HCT116 (cell line): ENCODE results near the gene MCOLN1. TPM values are rescaled to one million over a fixed set of nuclear protein-coding genes. Genes with fewer than 3 reads are reported as not detected.
"Not testable (repeated sequence)": the region's sequence is repeated elsewhere in the genome, so short reads cannot be mapped to it uniquely, and the experiment has no call there.

Source experiments
- ATAC-seq: fragments of 200-7000 bp; cut with Tn5 transposase; 2 replicates; pipeline ENCODE4 v1.9.1; 2020; ENCODE audit warnings: mild to moderate bottlenecking, moderate library complexity
- BruUV-seq: library from RNA; stranded (reverse); fragments of 400-500 nt; replicated peaks from 2 replicates; lab custom pipeline; 2021; lab: Mats Ljungman, UMichigan
- CTCF ChIA-PET: fragments of 300-600 bp; sonication (Branson Sonifier 250); formaldehyde crosslinking; loops from one replicate; lab custom pipeline; 2021; ENCODE audit warnings: antibody characterized with exemption; lab: Charles Lee
- POLR2A ChIA-PET: fragments of 300-600, 350-600 bp; sonication (Branson Sonifier 250); formaldehyde crosslinking; loops from one replicate; lab custom pipeline; 2021; ENCODE audit warnings: antibody characterized with exemption; lab: Charles Lee
- RAD21 ChIA-PET, 2 experiments: fragments of 300-600 bp; sonication (Branson Sonifier 250); formaldehyde crosslinking; loops; one replicate each; lab custom pipeline; 2023; ENCODE audit warnings: low total read pairs in 2 of 2; ENCODE audit not compliant: uncharacterized antibody in 2 of 2, unreplicated experiment in 2 of 2, low non-redundant PET in 1 of 2; lab: Charles Lee
- DNase-seq: peaks from one replicate; pipeline ENCODE4 v3.0.0-alpha.2; 2010; ENCODE audit warnings: low read depth, low spot score
- H2AFZ ChIP-seq: fragments of 200-600 bp; shearing (Covaris generic), sonication (generic); 2 replicates; pipeline ENCODE4 v1.6.1; 2017; ENCODE audit warnings: low read depth, mixed run types, mixed read lengths, antibody characterized with exemption, low read length; ENCODE audit not compliant: poor library complexity, severe bottlenecking
- H3K27ac ChIP-seq: 2 replicates; pipeline ENCODE4 v1.5.1; 2012; ENCODE audit warnings: low read depth, low read length
- H3K27me3 ChIP-seq: fragments of 200-600 bp; sonication (generic); 2 replicates; pipeline ENCODE4 v1.6.1; 2016; ENCODE audit warnings: mixed run types, low read length, mixed read lengths; ENCODE audit not compliant: insufficient read depth
- H3K36me3 ChIP-seq, 2 experiments: fragments of 200-500 bp in 1 of 2; fragments of 200-600 bp in 1 of 2; sonication (Bioruptor generic) in 1 of 2; sonication (generic) in 1 of 2; 2 replicates each; pipeline versions ENCODE4 v1.5.1 to v1.6.1; 2014 to 2016; ENCODE audit warnings: low read length in 2 of 2, inconsistent platforms in 1 of 2, mixed read lengths in 1 of 2, mixed run types in 1 of 2; ENCODE audit not compliant: insufficient read depth in 2 of 2, control insufficient read depth in 1 of 2
- H3K4me1 ChIP-seq, 2 experiments: fragments of 200-600 bp in 1 of 2; sonication (generic) in 1 of 2; 2 replicates each; pipeline versions ENCODE4 v1.5.1 to v1.6.1; 2012 to 2017; ENCODE audit warnings: low read length in 2 of 2, inconsistent platforms in 1 of 2, mild to moderate bottlenecking in 1 of 2, mixed read lengths in 1 of 2, mixed run types in 1 of 2, moderate library complexity in 1 of 2; ENCODE audit not compliant: insufficient read depth in 2 of 2, control insufficient read depth in 1 of 2
- H3K4me2 ChIP-seq: fragments of 200-600 bp; sonication (generic); 2 replicates; pipeline ENCODE4 v1.6.1; 2017; ENCODE audit warnings: mixed run types, low read length, mixed read lengths
- H3K4me3 ChIP-seq, 2 experiments: fragments of 200-600 bp in 1 of 2; sonication (generic) in 1 of 2; replicated peaks in 1 of 2; 2 replicates each; pipeline ENCODE4 v1.5.1; 2011 to 2016; ENCODE audit warnings: low read length in 2 of 2, control low read depth in 1 of 2, low read depth in 1 of 2, mild to moderate bottlenecking in 1 of 2, mixed read lengths in 1 of 2, mixed run types in 1 of 2
- H3K79me2 ChIP-seq: fragments of 200-600 bp; sonication (generic); 2 replicates; pipeline ENCODE4 v1.6.1; 2017; ENCODE audit warnings: mild to moderate bottlenecking, mixed run types, low read length, moderate library complexity, mixed read lengths; ENCODE audit not compliant: insufficient read depth
- H3K9ac ChIP-seq: fragments of 200-600 bp; sonication (generic); 2 replicates; pipeline ENCODE4 v1.6.1; 2016; ENCODE audit warnings: low read length, mixed read lengths
- H3K9me2 ChIP-seq: fragments of 200-600 bp; sonication (generic), shearing (Covaris generic); 2 replicates; pipeline ENCODE4 v1.6.1; 2017; ENCODE audit warnings: mixed run types, mild to moderate bottlenecking, moderate library complexity; ENCODE audit not compliant: insufficient read depth
- H3K9me3 ChIP-seq, 2 experiments: fragments of 200-500 bp in 1 of 2; fragments of 200-600 bp in 1 of 2; sonication (Bioruptor generic) in 1 of 2; sonication (generic) in 1 of 2; 2 replicates each; pipeline ENCODE4 v1.6.1; 2014 to 2017; ENCODE audit warnings: low read length in 2 of 2, mixed read lengths in 2 of 2, inconsistent platforms in 1 of 2, low read depth in 1 of 2, mild to moderate bottlenecking in 1 of 2, mixed run types in 1 of 2, moderate library complexity in 1 of 2; ENCODE audit not compliant: control insufficient read depth in 1 of 2, insufficient read depth in 1 of 2
- H4K20me1 ChIP-seq: fragments of 200-600 bp; sonication (generic), shearing (Covaris generic); 2 replicates; pipeline ENCODE4 v1.6.1; 2017; ENCODE audit warnings: mixed run types, mild to moderate bottlenecking, moderate library complexity; ENCODE audit not compliant: insufficient read depth
- CBX3 ChIP-seq: IDR thresholded peaks from 2 replicates; pipeline ENCODE4 v1.6.1; 2012; ENCODE audit warnings: low read depth
- CTCF ChIP-seq, 3 experiments: fragments of 200-600 bp in 1 of 3; sonication (generic) in 1 of 3; IDR thresholded peaks in 2 of 3; conservative IDR thresholded peaks in 1 of 3; 2 replicates each; pipeline ENCODE4 v1.5.1; 2012 to 2017; ENCODE audit warnings: low read depth in 2 of 3, low read length in 2 of 3, antibody characterized with exemption in 1 of 3, borderline replicate concordance in 1 of 3, control low read depth in 1 of 3, mild to moderate bottlenecking in 1 of 3, mixed read lengths in 1 of 3, mixed run types in 1 of 3, moderate library complexity in 1 of 3; ENCODE audit not compliant: insufficient read depth in 1 of 3
- RAD21 ChIP-seq: IDR thresholded peaks from 2 replicates; pipeline ENCODE4 v1.6.1; 2012; ENCODE audit warnings: low read depth, mild to moderate bottlenecking
- SIN3A ChIP-seq: IDR thresholded peaks from 2 replicates; pipeline ENCODE4 v1.6.1; 2012; ENCODE audit warnings: low read depth
- SRF ChIP-seq: IDR thresholded peaks from 2 replicates; pipeline ENCODE4 v1.6.1; 2012; ENCODE audit warnings: low read depth
- TCF7L2 ChIP-seq: IDR thresholded peaks from 2 replicates; pipeline ENCODE4 v1.7.0; 2011; ENCODE audit warnings: borderline replicate concordance, inconsistent platforms; ENCODE audit not compliant: insufficient read depth, insufficient read length; ENCODE audit errors: extremely low read depth
- YY1 ChIP-seq: IDR thresholded peaks from 2 replicates; pipeline ENCODE4 v1.6.1; 2011; ENCODE audit warnings: low read length, low read depth, moderate library complexity, mild to moderate bottlenecking; ENCODE audit not compliant: insufficient replicate concordance; ENCODE audit errors: extremely low read depth
- ZFX ChIP-seq: fragments of 450-650 bp; IDR thresholded peaks from 2 replicates; pipeline ENCODE4 v1.6.1; 2017
- ZNF274 ChIP-seq: fragments of 200-500 bp; sonication (Bioruptor generic); IDR thresholded peaks from 2 replicates; pipeline ENCODE4 v1.6.1; 2014; ENCODE audit warnings: mild to moderate bottlenecking, low read depth, low read length, inconsistent platforms
- intact Hi-C: fragments of 100-400 bp; cut with micrococcal nuclease; formaldehyde crosslinking; loops from 2 replicates; pipeline ENCODE4 v1.10.0; 2022
- total RNA-seq: library from RNA; stranded (reverse); gene quantifications from one replicate; pipeline ENCODE4 v1.2.1, GENCODE V29; 2021; ENCODE audit not compliant: unreplicated experiment
- TF ChIP-seq, protein P1 (sequence below): IDR thresholded peaks from 2 replicates; pipeline ENCODE4 v1.6.1; 2012

MCOLN1 gene
- total RNA-seq, 1 experiment from 2014 or later, result 19.1 TPM

DNA sequence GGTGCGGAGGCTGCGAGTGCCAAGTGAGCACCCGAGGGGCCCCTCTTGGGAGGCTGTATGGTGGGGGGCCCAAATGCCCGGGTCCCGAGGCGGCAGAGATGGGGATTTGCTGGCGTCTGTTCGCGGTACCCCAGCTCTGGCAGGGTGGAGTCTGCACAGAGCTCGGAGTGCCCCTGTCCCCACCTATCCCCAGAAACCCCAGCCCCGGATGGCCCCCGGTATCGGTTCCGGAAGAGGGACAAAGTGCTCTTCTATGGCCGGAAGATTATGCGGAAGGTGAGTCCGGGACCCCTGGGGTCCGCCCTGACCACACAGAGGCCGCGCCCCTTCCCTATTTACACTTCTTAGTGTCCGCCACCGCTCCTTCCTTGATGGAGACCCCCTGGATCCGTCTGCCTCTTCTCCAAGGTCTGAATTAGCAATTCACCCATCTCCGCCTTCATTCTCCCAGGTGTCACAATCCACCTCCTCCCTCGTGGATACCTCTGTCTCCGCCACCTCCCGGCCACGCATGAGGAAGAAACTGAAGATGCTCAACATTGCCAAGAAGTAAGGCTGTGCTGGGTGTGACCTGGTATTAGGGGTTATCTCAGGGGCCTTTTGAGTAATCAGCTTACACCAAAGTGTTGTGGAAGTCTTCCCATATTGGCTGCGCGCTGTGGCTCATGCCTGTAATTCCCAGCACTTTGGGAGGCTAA, 13.7 kb downstream of the MCOLN1 start:
- intact Hi-C loops, result loop anchor here (2.0 kb wide), 1 partner anchor 29 kb away; no protein-coding TSS in a partner anchor

DNA sequence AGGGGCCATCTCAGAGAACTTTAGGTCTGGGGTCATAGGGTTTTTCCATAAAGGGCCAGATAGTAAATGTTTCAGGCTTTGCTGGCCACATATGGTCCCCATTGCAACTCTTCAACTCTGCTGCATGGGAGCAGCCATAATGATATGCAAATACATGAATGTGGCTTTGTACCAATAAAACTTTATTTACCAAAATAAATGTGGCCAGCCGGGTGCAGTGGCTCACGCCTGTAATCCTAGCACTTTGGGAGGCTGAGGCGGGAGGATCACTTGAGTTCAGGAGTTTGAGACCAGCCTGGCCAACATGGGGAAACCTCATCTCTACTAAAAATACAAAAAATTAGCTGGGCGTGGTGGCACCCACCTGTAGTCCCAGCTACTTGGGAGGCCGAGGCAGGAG, 16.6 kb downstream of the MCOLN1 start:
- Histone ChIP-seq H3K4me1 (peaks cover 0 to 27% of the 10 kb centered on the region in 2 experiments; a peak in 2 of 4 replicates), H3K36me3 (peaks cover 10 to 32% of the 10 kb centered on the region in 2 experiments)
- CTCF ChIA-PET, H4K20me1 ChIP-seq, H3K27me3 ChIP-seq, H3K9me2 ChIP-seq, H3K4me3 ChIP-seq, DNase-seq, H2AFZ ChIP-seq, H3K4me2 ChIP-seq, H3K79me2 ChIP-seq, intact Hi-C loops, ATAC-seq, H3K9me3 ChIP-seq, H3K9ac ChIP-seq, RAD21 ChIA-PET, BruUV-seq, H3K27ac ChIP-seq: not testable (repeated sequence)
- POLR2A ChIA-PET, result interaction anchor here (0.7 kb wide), 1 partner anchor 116 kb away, joined by 3 read pairs; no protein-coding TSS in a partner anchor

More for the DNA sequence above, 13.7 kb downstream of the MCOLN1 start:
- no peaks in the 10 kb centered on the region for H3K9me3 ChIP-seq
- H3K36me3 ChIP-seq, result peaks cover 7 to 12% of the 10 kb centered on the region in 2 experiments; a peak in 3 of 4 replicates
- peak overlapping the region; percentile 75 for H3K9ac ChIP-seq
- TF ChIP-seq SRF (no peak), TCF7L2 (no peak), RAD21 (no peak), CBX3 (no peak), SIN3A (no peak), CTCF (IDR thresholded peaks at IDR 0.05 in 2 of 3, conservative IDR thresholded peaks at IDR 0.05 in 1 of 3; ENCODE audit: borderline replicate concordance in 1 of 3, insufficient read depth in 1 of 3, low read depth in 2 of 3, low read length in 2 of 3) (no peak), ZNF274 (no peak), ZFX (no peak), YY1 (no peak)
- TF ChIP-seq, protein P1, sequence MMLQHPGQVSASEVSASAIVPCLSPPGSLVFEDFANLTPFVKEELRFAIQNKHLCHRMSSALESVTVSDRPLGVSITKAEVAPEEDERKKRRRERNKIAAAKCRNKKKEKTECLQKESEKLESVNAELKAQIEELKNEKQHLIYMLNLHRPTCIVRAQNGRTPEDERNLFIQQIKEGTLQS, result no peak
- H2AFZ ChIP-seq, result no peak overlapping the region
- no peak for DNase-seq
- ChIA-PET POLR2A (interaction anchor here (0.5 kb wide), 1 partner anchor 156 kb away, joined by 3 read pairs; no protein-coding TSS in a partner anchor), RAD21 (no interaction called here), CTCF (interaction anchor here (0.5 to 1.9 kb wide), 2 partner anchors 32 to 1048 kb away, joined by 5 to 10 read pairs; no protein-coding TSS in a partner anchor)
- no peaks in the 10 kb centered on the region for H3K27me3 ChIP-seq
- no peaks in the 10 kb centered on the region for H3K9me2 ChIP-seq
- H4K20me1 ChIP-seq, result no peaks in the 10 kb centered on the region
- ATAC-seq, result no peak
- peaks cover 4 to 33% of the 10 kb centered on the region in 2 experiments; a peak in 3 of 4 replicates for H3K4me1 ChIP-seq
- H3K4me2 ChIP-seq, result peak overlapping the region; percentile 94
- peak overlapping the region; percentile 95 to 96 for H3K4me3 ChIP-seq
- no TSS peak for BruUV-seq
- no peaks in the 10 kb centered on the region; the same call in 1 of the 2 replicates for H3K79me2 ChIP-seq
- H3K27ac ChIP-seq, result peak overlapping the region; percentile 81; the same call in 1 of the 2 replicates
